SU-DHL-6 (cell line): ENCODE measurements around the gene PRRC1.

Experiments used
- H2AFZ ChIP-seq: fragments of 200-600 bp; sonication (generic); 2 replicates; pipeline ENCODE4 v1.6.1; 2014; ENCODE audit warnings: low read depth, mild to moderate bottlenecking, moderate library complexity, mixed read lengths, antibody characterized with exemption, low read length; ENCODE audit not compliant: severe bottlenecking
- H3F3A ChIP-seq: fragments of 200-600 bp; shearing (Covaris generic); 2 replicates; pipeline ENCODE4 v1.6.0; 2016; ENCODE audit warnings: antibody characterized with exemption, mild to moderate bottlenecking; ENCODE audit not compliant: insufficient read depth
- H3K27ac ChIP-seq: fragments of 200-600 bp; sonication (generic); 2 replicates; pipeline ENCODE4 v1.5.1; 2016; ENCODE audit warnings: low read depth, mild to moderate bottlenecking, low read length, moderate library complexity, mixed read lengths
- H3K27me3 ChIP-seq: fragments of 200-600 bp; sonication (generic), shearing (Covaris generic); 2 replicates; pipeline ENCODE4 v1.6.0; 2014; ENCODE audit warnings: mild to moderate bottlenecking, low read length
- H3K36me3 ChIP-seq: fragments of 200-600 bp; sonication (generic); 2 replicates; pipeline ENCODE4 v1.6.1; 2014; ENCODE audit warnings: mild to moderate bottlenecking, low read length, mixed read lengths
- H3K4me2 ChIP-seq: fragments of 300-600, 200-600 bp; shearing (Covaris generic), sonication (generic); 2 replicates; pipeline ENCODE4 v1.6.0; 2014; ENCODE audit warnings: low read length, low read depth, mild to moderate bottlenecking; ENCODE audit not compliant: poor library complexity, severe bottlenecking
- H3K4me3 ChIP-seq: fragments of 200-600 bp; sonication (generic); 2 replicates; pipeline ENCODE4 v1.5.1; 2014; ENCODE audit warnings: antibody characterized with exemption, low read length, mild to moderate bottlenecking, mixed read lengths; ENCODE audit not compliant: insufficient read depth, poor library complexity, severe bottlenecking
- H3K79me2 ChIP-seq: fragments of 200-600 bp; sonication (generic); 2 replicates; pipeline ENCODE4 v1.6.1; 2014; ENCODE audit warnings: mild to moderate bottlenecking, low read length, moderate library complexity; ENCODE audit not compliant: insufficient read depth
- H3K9ac ChIP-seq: fragments of 200-600 bp; sonication (generic); 2 replicates; pipeline ENCODE4 v1.7.0; 2014; ENCODE audit warnings: mild to moderate bottlenecking, low read length
- H3K9me2 ChIP-seq: fragments of 200-600 bp; sonication (generic); replicated peaks from 2 replicates; pipeline ENCODE4 v1.6.1; 2014; ENCODE audit warnings: low read length; ENCODE audit not compliant: insufficient read depth
- H3K9me3 ChIP-seq: fragments of 200-600 bp; sonication (generic); 2 replicates; pipeline ENCODE4 v1.6.1; 2014; ENCODE audit warnings: low read length, mixed read lengths; ENCODE audit not compliant: insufficient read depth
- H4K20me1 ChIP-seq: fragments of 200-600 bp; sonication (generic); 2 replicates; pipeline ENCODE4 v1.6.1; 2014; ENCODE audit warnings: low read depth, mild to moderate bottlenecking, antibody characterized with exemption, low read length, moderate library complexity, mixed read lengths
- CTCF ChIP-seq: fragments of 200-600 bp; sonication (generic); IDR thresholded peaks from one replicate; pipeline ENCODE4 v1.5.1; 2017; ENCODE audit warnings: antibody characterized with exemption, mild to moderate bottlenecking, low read length, moderate library complexity; ENCODE audit not compliant: insufficient read depth, poor library complexity, severe bottlenecking
- EZH2phosphoT487 ChIP-seq: fragments of 200-600 bp; sonication (generic), shearing (Covaris generic); conservative IDR thresholded peaks from 2 replicates; pipeline ENCODE4 v1.6.1; 2018; ENCODE audit warnings: mild to moderate bottlenecking, antibody characterized with exemption, low read length, moderate library complexity, mixed read lengths

PRRC1 gene

GRCh38 chr5:127599847-127600246 is 82.4 kb downstream of the PRRC1 start:
- H3K9me2 ChIP-seq, result no peaks in the 10 kb centered on the region
- H3K9me3 ChIP-seq, result no peaks in the 10 kb centered on the region
- H3K27me3 ChIP-seq, result no peaks in the 10 kb centered on the region
- H3K9ac ChIP-seq, result no peak overlapping the region
- no peak overlapping the region for H3K4me2 ChIP-seq
- H4K20me1 ChIP-seq, result no peaks in the 10 kb centered on the region
- no peak overlapping the region for H3K4me3 ChIP-seq
- no peak overlapping the region for H2AFZ ChIP-seq
- no peaks in the 10 kb centered on the region for H3K36me3 ChIP-seq
- no peaks in the 10 kb centered on the region for H3F3A ChIP-seq
- TF ChIP-seq EZH2phosphoT487, result no peak
- TF ChIP-seq CTCF, result no peak
- H3K27ac ChIP-seq, result no peak overlapping the region
- H3K79me2 ChIP-seq, result no peaks in the 10 kb centered on the region

- no peaks in the 10 kb centered on the region for H3K27me3 ChIP-seq
- no peak overlapping the region for H3K9ac ChIP-seq
- no peaks in the 10 kb centered on the region for H3K9me3 ChIP-seq
- H3K9me2 ChIP-seq, result no peaks in the 10 kb centered on the region
- H3F3A ChIP-seq, result no peaks in the 10 kb centered on the region
- no peak overlapping the region for H3K27ac ChIP-seq
- H2AFZ ChIP-seq, result no peak overlapping the region
- H3K79me2 ChIP-seq, result no peaks in the 10 kb centered on the region
- no peaks in the 10 kb centered on the region for H3K36me3 ChIP-seq
- no peak overlapping the region for H3K4me2 ChIP-seq
- no peaks in the 10 kb centered on the region for H4K20me1 ChIP-seq
- TF ChIP-seq EZH2phosphoT487, result no peak
- no peak for TF ChIP-seq CTCF
- no peak overlapping the region for H3K4me3 ChIP-seq
Measured at GRCh38 chr5:127601111-127601510, 83.7 kb downstream of the PRRC1 start.

- Histone ChIP-seq H3F3A (no peaks in the 10 kb centered on the region), H3K9ac (no peak overlapping the region), H3K4me2 (no peak overlapping the region), H4K20me1 (no peaks in the 10 kb centered on the region), H3K79me2 (no peaks in the 10 kb centered on the region), H3K4me3 (no peak overlapping the region), H3K9me2 (no peaks in the 10 kb centered on the region), H3K36me3 (no peaks in the 10 kb centered on the region), H3K9me3 (no peaks in the 10 kb centered on the region), H3K27me3 (no peaks in the 10 kb centered on the region), H2AFZ (no peak overlapping the region), H3K27ac (no peak overlapping the region)
- TF ChIP-seq CTCF, result no peak
- no peak for TF ChIP-seq EZH2phosphoT487
Measured at GRCh38 chr5:127601601-127602000, 84.2 kb downstream of the PRRC1 start.
